GM18519 (cell line): Measurements from ENCODE around the gene ANKRD53.
"Not testable (repeated sequence)": the region's sequence is repeated elsewhere in the genome, so short reads cannot be mapped to it uniquely, and the experiment has no call there.

Experiments used
- ATAC-seq: cut with Tn5 transposase; IDR thresholded peaks from one replicate; pipeline ENCODE4 v1.9.1; 2021; ENCODE audit warnings: mild to moderate bottlenecking, moderate library complexity; ENCODE audit not compliant: unreplicated experiment, low FRiP score

ANKRD53 gene

DNA sequence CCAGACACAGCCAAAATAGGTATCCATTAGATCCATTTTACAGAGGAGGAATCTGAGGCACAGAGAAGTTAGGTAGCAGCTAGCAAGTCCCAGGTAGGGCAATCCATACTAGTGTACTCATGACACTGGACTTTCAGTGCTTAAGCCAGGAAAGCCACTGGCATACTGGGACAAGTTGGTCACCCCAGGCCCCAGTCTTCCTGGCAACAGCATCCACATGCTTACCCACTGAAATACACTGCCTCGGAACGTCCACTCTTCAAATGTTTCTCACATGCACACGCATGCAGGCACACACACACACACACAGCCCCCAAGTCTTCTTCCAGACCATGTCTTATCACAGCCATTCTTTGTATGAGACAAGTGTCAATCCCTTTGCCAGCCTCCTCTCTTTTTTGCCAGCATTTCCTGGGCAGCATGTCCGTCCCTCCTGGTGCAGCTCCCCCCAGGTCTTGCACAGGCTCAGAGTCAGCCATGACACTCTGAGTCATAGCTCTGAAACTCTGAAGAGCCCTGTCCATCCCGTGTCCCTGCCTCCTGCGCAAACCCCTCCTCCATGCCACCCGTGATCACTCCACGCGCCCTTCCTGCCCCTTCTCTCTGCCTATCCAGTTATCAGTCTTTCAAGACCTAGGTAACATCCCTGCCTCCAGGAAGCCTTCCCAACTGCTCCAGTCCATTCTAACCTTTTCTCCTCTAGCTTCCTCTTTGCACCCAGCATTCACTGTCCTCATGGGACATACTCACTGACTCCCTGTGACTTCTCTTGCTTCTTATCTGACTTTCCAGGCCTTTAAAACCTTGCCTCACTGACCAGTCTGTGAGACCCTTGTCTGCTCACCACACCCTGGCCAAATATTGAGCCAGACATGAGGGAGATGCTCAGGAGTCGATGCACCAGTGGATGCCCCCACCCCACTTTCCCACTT is 27.1 kb downstream of the ANKRD53 start:
- no peak for ATAC-seq

DNA sequence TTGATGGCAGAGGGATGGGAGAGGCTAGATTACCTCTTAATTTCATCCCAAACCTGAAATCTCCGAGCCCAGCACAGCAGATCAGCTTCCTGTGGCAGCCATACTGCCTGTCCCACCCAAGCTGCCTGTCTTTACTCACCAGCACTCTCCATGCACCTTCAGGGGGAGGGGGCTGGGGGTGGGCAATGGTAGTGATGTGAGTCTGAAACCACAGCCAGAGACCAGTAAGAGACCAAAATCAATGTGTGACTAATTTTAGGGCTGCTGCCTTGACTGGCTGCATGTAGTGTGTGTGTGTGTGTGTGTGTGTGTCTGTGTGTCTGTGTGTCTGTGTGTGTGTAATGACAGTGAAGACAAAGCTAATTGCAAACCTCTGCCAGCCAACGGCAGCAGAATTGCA is 27.9 kb downstream of the ANKRD53 start:
- no peak for ATAC-seq

GRCh38 chr2:71006955-71007799 is 28.7 kb downstream of the ANKRD53 start:
- no peak for ATAC-seq

- no peak for ATAC-seq
Observed at GRCh38 chr2:71008342-71008741, 29.9 kb downstream of the ANKRD53 start.

DNA sequence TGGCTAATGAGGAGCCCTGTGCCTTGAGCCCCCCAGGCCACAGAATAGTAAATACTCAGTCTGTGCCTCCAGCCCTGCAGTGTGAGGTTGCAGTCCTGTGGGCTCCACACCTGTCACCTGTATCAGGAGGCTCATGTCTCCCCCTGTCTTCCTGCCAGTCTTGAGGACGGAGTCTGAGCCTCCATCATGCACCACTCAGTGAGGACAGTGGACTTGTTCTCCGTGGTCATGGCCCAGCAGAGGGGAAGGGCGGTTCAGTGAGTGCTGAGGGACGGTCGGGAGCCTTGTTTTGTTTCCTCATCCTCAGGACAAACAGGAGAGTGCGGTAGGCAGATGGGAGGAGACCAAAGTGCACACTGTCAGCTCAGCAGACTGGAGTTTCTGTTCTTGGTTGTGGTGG is 33.4 kb downstream of the ANKRD53 start:
- ATAC-seq, result not testable (repeated sequence)

DNA sequence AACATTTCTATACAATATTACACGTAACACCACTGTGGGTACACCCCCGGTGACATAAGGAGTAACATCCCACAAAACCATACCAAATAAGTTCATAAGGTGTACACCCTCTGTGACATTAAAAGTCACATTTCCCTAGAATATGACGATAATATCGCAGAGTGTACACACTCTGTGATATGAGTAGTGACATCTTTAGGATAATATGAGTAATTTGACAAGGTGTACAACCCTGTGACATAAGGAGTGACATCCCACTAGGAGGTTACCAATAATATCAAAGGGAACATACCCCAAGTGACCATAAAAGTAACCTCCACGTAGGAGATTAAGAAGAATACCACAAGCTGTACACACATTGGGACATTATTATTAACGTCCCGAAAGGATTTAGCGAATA is 40.2 kb downstream of the ANKRD53 start:
- no peak for ATAC-seq

GRCh38 chr2:71019989-71020388 is 41.6 kb downstream of the ANKRD53 start:
- not testable (repeated sequence) for ATAC-seq

DNA sequence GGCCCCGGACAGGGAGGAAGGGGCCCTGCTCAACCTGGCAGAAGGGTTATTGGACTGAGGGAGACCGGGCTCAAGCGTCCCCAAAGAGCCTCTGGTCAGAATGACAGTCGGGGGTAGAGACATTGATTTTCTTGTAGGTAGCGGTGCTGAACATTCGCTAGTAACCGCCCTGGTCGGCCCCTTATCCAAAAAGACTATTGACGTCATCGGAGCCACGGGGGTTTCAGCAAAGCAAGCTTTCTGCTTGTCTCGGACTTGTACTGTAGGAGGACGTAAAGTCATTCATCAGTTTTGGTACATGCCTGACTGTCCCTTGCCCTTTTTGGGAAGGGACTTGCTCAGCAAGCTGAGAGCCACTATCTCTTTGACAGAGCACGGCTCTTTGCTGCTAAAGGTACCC is 43.0 kb downstream of the ANKRD53 start:
- ATAC-seq, result not testable (repeated sequence)

- ATAC-seq, result not testable (repeated sequence)
Observed at GRCh38 chr2:71023553-71024243, 45.3 kb downstream of the ANKRD53 start.
